B cell (primary cell): ENCODE results near the gene SLC44A3. TPM values are rescaled to one million over a fixed set of nuclear protein-coding genes. Genes with fewer than 3 reads are reported as not detected.

Source experiments
- ATAC-seq: fragments of 200-7000 bp; cut with Tn5 transposase; one replicate; pipeline ENCODE4 v1.10.0; 2021; ENCODE audit warnings: low read depth, mild to moderate bottlenecking, moderate number of reproducible peaks, moderate library complexity
- CTCF ChIA-PET: fragments of 350-600 bp; sonication (Branson Sonifier 250); formaldehyde crosslinking; loops from one replicate; lab custom pipeline; 2021; ENCODE audit warnings: antibody characterized with exemption, inconsistent platforms; lab: Charles Lee
- POLR2A ChIA-PET: fragments of 350-600 bp; sonication (Branson Sonifier 250); formaldehyde crosslinking; loops from one replicate; lab custom pipeline; 2021; ENCODE audit warnings: antibody characterized with exemption; lab: Charles Lee
- DNase-seq: peaks from one replicate; pipeline ENCODE4 v3.0.0; 2013
- H2AFZ ChIP-seq: 2 replicates; pipeline ENCODE4 v1.6.1; 2012; ENCODE audit warnings: mild to moderate bottlenecking, low read depth, low read length; ENCODE audit not compliant: insufficient read depth, poor library complexity, severe bottlenecking
- H3K27ac ChIP-seq, 2 donors: 1 replicate in 1 of 2; 2 replicates in 1 of 2; pipeline ENCODE4 v1.5.1; 2012 to 2013; ENCODE audit warnings: low read length in 2 of 2, mild to moderate bottlenecking in 2 of 2, moderate library complexity in 1 of 2
- H3K27me3 ChIP-seq, 4 experiments: fragments of 200-600 bp in 1 of 4; sonication (generic) in 1 of 4; replicated peaks in 1 of 4; 1 replicate in 2 of 4; 2 replicates in 2 of 4; pipeline versions ENCODE4 v1.6.1 to v1.7.0; 2013 to 2016; ENCODE audit warnings: low read length in 3 of 4, mild to moderate bottlenecking in 2 of 4, mixed read lengths in 1 of 4, moderate library complexity in 1 of 4; ENCODE audit not compliant: insufficient read depth in 4 of 4, control insufficient read depth in 3 of 4; ENCODE audit errors: control extremely low read depth in 1 of 4
- H3K36me3 ChIP-seq, 2 experiments: replicated peaks in 1 of 2; 1 replicate in 1 of 2; 2 replicates in 1 of 2; pipeline versions ENCODE4 v1.6.1 to v1.7.1; 2013; ENCODE audit warnings: low read length in 1 of 2; ENCODE audit not compliant: insufficient read depth in 2 of 2, control insufficient read depth in 1 of 2; ENCODE audit errors: control extremely low read depth in 1 of 2, extremely low read depth in 1 of 2
- H3K4me1 ChIP-seq, 2 donors: fragments of 200-600 bp in 1 of 2; sonication (generic) in 1 of 2; 1 replicate in 1 of 2; 2 replicates in 1 of 2; pipeline versions ENCODE4 v1.5.1 to v1.6.1; 2013 to 2017; ENCODE audit warnings: low read length in 2 of 2; ENCODE audit not compliant: control insufficient read depth in 2 of 2, insufficient read depth in 2 of 2
- H3K4me2 ChIP-seq: replicated peaks from 2 replicates; pipeline ENCODE3; 2012; ENCODE audit warnings: mild to moderate bottlenecking, low read depth, low read length; ENCODE audit not compliant: poor library complexity, severe bottlenecking
- H3K4me3 ChIP-seq, 5 experiments: fragments of 200-600 bp in 1 of 5; sonication (generic) in 1 of 5; 1 replicate in 3 of 5; 2 replicates in 2 of 5; pipeline versions ENCODE4 v1.5.1 to v1.7.0; 2011 to 2016; ENCODE audit warnings: low read length in 4 of 5, mild to moderate bottlenecking in 4 of 5, low read depth in 2 of 5, control low read depth in 1 of 5, moderate library complexity in 1 of 5; ENCODE audit not compliant: insufficient read depth in 1 of 5; ENCODE audit errors: control extremely low read depth in 1 of 5, extremely low read depth in 1 of 5
- H3K79me2 ChIP-seq: fragments of 200-600 bp; sonication (generic); one replicate; pipeline ENCODE4 v1.6.0; 2016; ENCODE audit warnings: low read length; ENCODE audit not compliant: control insufficient read depth, insufficient read depth
- H3K9ac ChIP-seq: fragments of 200-600 bp; sonication (generic); 2 replicates; pipeline ENCODE4 v1.6.1; 2017; ENCODE audit warnings: mild to moderate bottlenecking, low read length, moderate library complexity
- H3K9me3 ChIP-seq, 3 donors: one replicate each; pipeline versions ENCODE4 v1.6.1 to v1.7.1; 2013; ENCODE audit warnings: low read length in 2 of 3; ENCODE audit not compliant: control insufficient read depth in 2 of 3, insufficient read depth in 1 of 3; ENCODE audit errors: control extremely low read depth in 1 of 3
- H4K20me1 ChIP-seq: 2 replicates; pipeline ENCODE4 v1.6.0; 2012; ENCODE audit warnings: mild to moderate bottlenecking, low read length; ENCODE audit not compliant: insufficient read depth, control insufficient read depth, poor library complexity, severe bottlenecking
- H3K27ac Mint-ChIP-seq: one replicate; pipeline ENCODE4 v1.8.0; 2021; ENCODE audit warnings: mixed read lengths
- H3K27me3 Mint-ChIP-seq: one replicate; pipeline ENCODE4 v1.8.0; 2021; ENCODE audit warnings: mixed read lengths
- H3K4me1 Mint-ChIP-seq: one replicate; pipeline ENCODE4 v1.8.0; 2021; ENCODE audit warnings: mixed read lengths
- H3K4me3 Mint-ChIP-seq: one replicate; pipeline ENCODE4 v1.8.0; 2021; ENCODE audit warnings: mixed read lengths
- H3K9me3 Mint-ChIP-seq: one replicate; pipeline ENCODE4 v1.8.0; 2022; ENCODE audit warnings: mixed read lengths; ENCODE audit not compliant: insufficient read depth
- EZH2 ChIP-seq: IDR thresholded peaks from 2 replicates; pipeline ENCODE4 v1.6.1; 2012; ENCODE audit warnings: borderline replicate concordance, low read depth, mild to moderate bottlenecking, moderate library complexity, low read length; ENCODE audit not compliant: insufficient read depth, poor library complexity, severe bottlenecking
- WGBS: methylation state at CpG from one replicate; pipeline ENCODE4 v1.1.5; 2013; ENCODE audit warnings: missing lambda C conversion rate; ENCODE audit not compliant: insufficient coverage; 5-methylcytosine and 5-hydroxymethylcytosine counted together
- intact Hi-C: fragments of 100-400 bp; cut with micrococcal nuclease; formaldehyde crosslinking; loops from one replicate; pipeline ENCODE4 v1.10.0; 2022
- polyA minus RNA-seq: library from RNA; depleted of rRNA, polyadenylated mRNA; stranded (reverse); fragments of >200 nt; gene quantifications from 2 replicates; pipeline ENCODE4 v1.2.3, GENCODE V29; 2012
- polyA plus RNA-seq: library from polyadenylated mRNA; depleted of rRNA; stranded (reverse); fragments of >200 nt; gene quantifications from 2 replicates; pipeline ENCODE4 v1.2.3, GENCODE V29; 2012
- total RNA-seq, 2 donors: library from RNA; stranded (reverse); fragments of 120-200 nt in 1 of 2; gene quantifications; 1 replicate in 1 of 2; 2 replicates in 1 of 2; pipeline versions ENCODE4 v1.2.3 to v1.2.4, GENCODE V29; 2013 to 2022
- TF ChIP-seq, protein P1 (sequence below): fragments of 200-600 bp; IDR thresholded peaks from one replicate; pipeline ENCODE4 v1.8.0; 2022; ENCODE audit warnings: antibody characterized with exemption, mild to moderate bottlenecking

The SLC44A3 gene, protein sequence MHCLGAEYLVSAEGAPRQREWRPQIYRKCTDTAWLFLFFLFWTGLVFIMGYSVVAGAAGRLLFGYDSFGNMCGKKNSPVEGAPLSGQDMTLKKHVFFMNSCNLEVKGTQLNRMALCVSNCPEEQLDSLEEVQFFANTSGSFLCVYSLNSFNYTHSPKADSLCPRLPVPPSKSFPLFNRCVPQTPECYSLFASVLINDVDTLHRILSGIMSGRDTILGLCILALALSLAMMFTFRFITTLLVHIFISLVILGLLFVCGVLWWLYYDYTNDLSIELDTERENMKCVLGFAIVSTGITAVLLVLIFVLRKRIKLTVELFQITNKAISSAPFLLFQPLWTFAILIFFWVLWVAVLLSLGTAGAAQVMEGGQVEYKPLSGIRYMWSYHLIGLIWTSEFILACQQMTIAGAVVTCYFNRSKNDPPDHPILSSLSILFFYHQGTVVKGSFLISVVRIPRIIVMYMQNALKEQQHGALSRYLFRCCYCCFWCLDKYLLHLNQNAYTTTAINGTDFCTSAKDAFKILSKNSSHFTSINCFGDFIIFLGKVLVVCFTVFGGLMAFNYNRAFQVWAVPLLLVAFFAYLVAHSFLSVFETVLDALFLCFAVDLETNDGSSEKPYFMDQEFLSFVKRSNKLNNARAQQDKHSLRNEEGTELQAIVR
- total RNA-seq (not detected in 2 replicates), polyA plus RNA-seq (not detected in 2 replicates), polyA minus RNA-seq (not detected in 2 replicates)
- 0.16 TPM for total RNA-seq (2013)

DNA sequence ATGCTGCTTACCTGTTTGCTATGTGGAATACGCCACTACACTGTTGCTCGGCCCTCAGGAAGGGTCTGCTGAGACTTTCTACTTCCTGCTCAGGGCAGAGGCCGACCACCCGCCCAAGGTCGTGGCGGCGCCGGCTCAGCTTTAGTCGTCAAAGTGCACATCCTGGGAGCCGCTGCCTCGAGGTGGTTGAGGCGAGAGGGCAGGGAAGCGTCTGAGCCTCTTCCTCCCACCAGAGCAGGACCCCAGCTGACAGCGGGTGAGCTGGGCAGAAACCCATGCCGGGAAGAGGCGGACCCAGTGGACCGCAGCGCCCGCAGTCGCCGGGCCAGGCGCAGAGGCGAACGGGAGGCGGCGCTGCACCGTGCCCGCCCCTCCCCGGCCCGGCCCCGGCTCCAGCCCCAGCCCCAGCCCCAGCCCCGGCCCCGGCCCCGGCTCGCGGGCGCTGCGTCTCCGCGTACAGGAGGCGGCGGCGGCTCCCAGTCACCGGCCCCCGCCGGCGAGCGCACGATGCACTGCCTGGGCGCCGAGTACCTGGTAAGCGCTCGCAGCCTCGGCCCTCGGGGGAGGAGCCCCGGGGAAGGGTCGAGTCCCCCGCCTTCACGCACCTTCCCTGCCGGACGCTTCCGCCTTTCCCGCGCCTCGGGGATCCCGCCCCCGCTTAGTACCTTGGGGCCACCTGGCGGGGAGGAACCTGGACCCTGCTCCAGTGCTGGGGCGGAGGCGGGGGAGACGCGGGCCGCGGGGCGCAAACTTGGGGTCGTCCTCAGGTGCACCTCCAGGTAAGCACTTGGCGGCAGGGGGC is at the start of gene SLC44A3:
SLC44A3 (plus strand) TSS at position 413 of the 802 bp plus-strand sequence; CDS start at position 508, 95 bp downstream.
- Mint-ChIP-seq H3K4me1 (peaks cover 3% of the 10 kb centered on the region), H3K9me3 (no peaks in the 10 kb centered on the region), H3K27me3 (peaks cover 61% of the 10 kb centered on the region), H3K4me3 (peak within 1 kb of the TSS; percentile 69), H3K27ac (no peak within 1 kb of the TSS)
- H3K9me3 ChIP-seq, result peaks cover 0 to 4% (median 0%) of the 10 kb centered on the region in 3 donors
- peak within 1 kb of the TSS in 4 of 5 experiments; percentile 20 to 42 (median 22) for H3K4me3 ChIP-seq
- H3K27ac ChIP-seq, result no peak within 1 kb of the TSS
- H2AFZ ChIP-seq, result peak within 1 kb of the TSS; percentile 8
- no peak for ATAC-seq
- ChIA-PET CTCF (no interaction called here), POLR2A (no interaction called here)
- no peaks in the 10 kb centered on the region for H3K79me2 ChIP-seq
- WGBS, result 4% methylated on average over 76 of the region's 77 CpGs
- H4K20me1 ChIP-seq, result no peaks in the 10 kb centered on the region
- no peaks in the 10 kb centered on the region for H3K36me3 ChIP-seq
- TF ChIP-seq, protein P1, sequence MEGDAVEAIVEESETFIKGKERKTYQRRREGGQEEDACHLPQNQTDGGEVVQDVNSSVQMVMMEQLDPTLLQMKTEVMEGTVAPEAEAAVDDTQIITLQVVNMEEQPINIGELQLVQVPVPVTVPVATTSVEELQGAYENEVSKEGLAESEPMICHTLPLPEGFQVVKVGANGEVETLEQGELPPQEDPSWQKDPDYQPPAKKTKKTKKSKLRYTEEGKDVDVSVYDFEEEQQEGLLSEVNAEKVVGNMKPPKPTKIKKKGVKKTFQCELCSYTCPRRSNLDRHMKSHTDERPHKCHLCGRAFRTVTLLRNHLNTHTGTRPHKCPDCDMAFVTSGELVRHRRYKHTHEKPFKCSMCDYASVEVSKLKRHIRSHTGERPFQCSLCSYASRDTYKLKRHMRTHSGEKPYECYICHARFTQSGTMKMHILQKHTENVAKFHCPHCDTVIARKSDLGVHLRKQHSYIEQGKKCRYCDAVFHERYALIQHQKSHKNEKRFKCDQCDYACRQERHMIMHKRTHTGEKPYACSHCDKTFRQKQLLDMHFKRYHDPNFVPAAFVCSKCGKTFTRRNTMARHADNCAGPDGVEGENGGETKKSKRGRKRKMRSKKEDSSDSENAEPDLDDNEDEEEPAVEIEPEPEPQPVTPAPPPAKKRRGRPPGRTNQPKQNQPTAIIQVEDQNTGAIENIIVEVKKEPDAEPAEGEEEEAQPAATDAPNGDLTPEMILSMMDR, result no peak
- TF ChIP-seq EZH2, result no peak
- peak; percentile 19 for DNase-seq
- H3K9ac ChIP-seq, result peak within 1 kb of the TSS; percentile 42
- peaks cover 0 to 37% (median 26%) of the 10 kb centered on the region in 4 experiments for H3K27me3 ChIP-seq
- peak within 1 kb of the TSS; percentile 71 for H3K4me2 ChIP-seq
- peaks cover 9 to 11% of the 10 kb centered on the region in 2 donors for H3K4me1 ChIP-seq
- intact Hi-C loops, result no loop called here
